ENCODE results near the gene TTC7B. TPM values are rescaled to one million over a fixed set of nuclear protein-coding genes. Genes with fewer than 3 reads are reported as not detected.

TTC7B gene
- total RNA-seq, 1 donor from 2014 or later, result 55.5 TPM

- H3K27me3 ChIP-seq (ENCODE audit: low read depth), result no peaks in the 10 kb centered on the region
- H3K4me1 ChIP-seq, result peaks cover 83% of the 10 kb centered on the region
- peak overlapping the region; percentile 87 for H3K27ac ChIP-seq (replicated peaks)
- intact Hi-C loops (cut with micrococcal nuclease), result no loop called here
- peaks cover 13% of the 10 kb centered on the region for H3K36me3 ChIP-seq
- H3K9me3 ChIP-seq (replicated peaks), result no peaks in the 10 kb centered on the region
- TF ChIP-seq CTCF (IDR thresholded peaks at IDR 0.05; ENCODE audit: borderline replicate concordance), result no peak
- no peak overlapping the region for H3K4me3 ChIP-seq
- DNase-seq, result peak; percentile 78
Measured at GRCh38 chr14:90578283-90578985, 237.8 kb downstream of the TTC7B start.

GRCh38 chr14:90577661-90578282 lies 238.5 kb downstream of the TTC7B start:
- peaks cover 77% of the 10 kb centered on the region for H3K4me1 ChIP-seq
- no peak overlapping the region for H3K4me3 ChIP-seq
- TF ChIP-seq CTCF (IDR thresholded peaks at IDR 0.05; ENCODE audit: borderline replicate concordance), result no peak
- intact Hi-C loops (cut with micrococcal nuclease), result no loop called here
- H3K9me3 ChIP-seq (replicated peaks), result no peaks in the 10 kb centered on the region
- peak overlapping the region; percentile 87 for H3K27ac ChIP-seq (replicated peaks)
- no peaks in the 10 kb centered on the region for H3K27me3 ChIP-seq (ENCODE audit: low read depth)
- peak; percentile 73 for DNase-seq
- H3K36me3 ChIP-seq, result peaks cover 13% of the 10 kb centered on the region

GRCh38 chr14:90576981-90577660 lies 239.1 kb downstream of the TTC7B start:
- DNase-seq, result no peak
- H3K4me3 ChIP-seq, result no peak overlapping the region
- peak overlapping the region; percentile 87 for H3K27ac ChIP-seq (replicated peaks)
- no peaks in the 10 kb centered on the region for H3K27me3 ChIP-seq (ENCODE audit: low read depth)
- no peaks in the 10 kb centered on the region for H3K9me3 ChIP-seq (replicated peaks)
- intact Hi-C loops (cut with micrococcal nuclease), result no loop called here
- no peak for TF ChIP-seq CTCF (IDR thresholded peaks at IDR 0.05; ENCODE audit: borderline replicate concordance)
- H3K4me1 ChIP-seq, result peaks cover 77% of the 10 kb centered on the region
- peaks cover 13% of the 10 kb centered on the region for H3K36me3 ChIP-seq

GRCh38 chr14:90576581-90576980 lies 239.6 kb downstream of the TTC7B start:
- Histone ChIP-seq H3K36me3 (peaks cover 10% of the 10 kb centered on the region), H3K9me3 (replicated peaks) (no peaks in the 10 kb centered on the region), H3K27ac (replicated peaks) (peak overlapping the region; percentile 87), H3K4me3 (no peak overlapping the region), H3K27me3 (ENCODE audit: low read depth) (no peaks in the 10 kb centered on the region), H3K4me1 (peaks cover 77% of the 10 kb centered on the region)
- intact Hi-C loops (cut with micrococcal nuclease), result no loop called here
- DNase-seq, result no peak
- no peak for TF ChIP-seq CTCF (IDR thresholded peaks at IDR 0.05; ENCODE audit: borderline replicate concordance)

GRCh38 chr14:90575781-90576180 lies 240.4 kb downstream of the TTC7B start:
- Histone ChIP-seq H3K4me1 (peaks cover 70% of the 10 kb centered on the region), H3K9me3 (replicated peaks) (no peaks in the 10 kb centered on the region), H3K27ac (replicated peaks) (peak overlapping the region; percentile 87), H3K36me3 (peaks cover 13% of the 10 kb centered on the region), H3K4me3 (no peak overlapping the region), H3K27me3 (ENCODE audit: low read depth) (no peaks in the 10 kb centered on the region)
- TF ChIP-seq CTCF (IDR thresholded peaks at IDR 0.05; ENCODE audit: borderline replicate concordance), result no peak
- no peak for DNase-seq
- intact Hi-C loops (cut with micrococcal nuclease), result no loop called here

All from left ventricle myocardium inferior (tissue), 1 donor.